Neuronal stem cell (in vitro differentiated cells): ENCODE data around the gene CD86.

Experiments used
- DNase-seq: peaks from one replicate; pipeline ENCODE4 v3.0.0-alpha.2; 2013; ENCODE audit warnings: low spot score
- H2AFZ ChIP-seq: one replicate; pipeline ENCODE4 v1.6.1; 2013; ENCODE audit warnings: mild to moderate bottlenecking, low read length, inconsistent platforms
- H2AK5ac ChIP-seq: 2 replicates; pipeline ENCODE4 v1.6.1; 2013; ENCODE audit warnings: low read depth, mild to moderate bottlenecking, inconsistent platforms, low read length, moderate library complexity, mixed read lengths
- H2BK120ac ChIP-seq: 2 replicates; pipeline ENCODE4 v1.6.1; 2013; ENCODE audit warnings: low read depth, mild to moderate bottlenecking, inconsistent platforms, low read length, moderate library complexity, mixed read lengths
- H2BK12ac ChIP-seq: one replicate; pipeline ENCODE4 v1.6.1; 2013; ENCODE audit warnings: low read length, inconsistent platforms
- H2BK15ac ChIP-seq: 2 replicates; pipeline ENCODE4 v1.6.1; 2013; ENCODE audit warnings: mild to moderate bottlenecking, low read length, inconsistent platforms, mixed read lengths
- H2BK5ac ChIP-seq: one replicate; pipeline ENCODE4 v1.6.1; 2013; ENCODE audit warnings: inconsistent platforms, mild to moderate bottlenecking, low read length, moderate library complexity
- H3K14ac ChIP-seq: one replicate; pipeline ENCODE4 v1.6.1; 2013; ENCODE audit warnings: low read length, inconsistent platforms
- H3K18ac ChIP-seq: 2 replicates; pipeline ENCODE4 v1.6.1; 2013; ENCODE audit warnings: low read length, inconsistent platforms
- H3K23ac ChIP-seq: 2 replicates; pipeline ENCODE4 v1.6.1; 2013; ENCODE audit warnings: low read depth, mild to moderate bottlenecking, mixed read lengths, low read length, inconsistent platforms; ENCODE audit not compliant: poor library complexity
- H3K27ac ChIP-seq: replicated peaks from 3 replicates; pipeline ENCODE4 v1.5.1; 2013; ENCODE audit warnings: low read length, inconsistent platforms
- H3K27me3 ChIP-seq, 3 experiments: 2 replicates each; pipeline ENCODE4 v1.6.1; 2013; ENCODE audit warnings: low read length in 3 of 3, mild to moderate bottlenecking in 2 of 3, inconsistent platforms in 1 of 3, low read depth in 1 of 3, mixed read lengths in 1 of 3, moderate library complexity in 1 of 3; ENCODE audit not compliant: control insufficient read depth in 3 of 3, insufficient read depth in 3 of 3
- H3K36me3 ChIP-seq, 2 donors: replicated peaks in 1 of 2; 2 replicates each; pipeline ENCODE4 v1.6.1; 2013; ENCODE audit warnings: low read length in 2 of 2; ENCODE audit not compliant: control insufficient read depth in 2 of 2, insufficient read depth in 2 of 2
- H3K4ac ChIP-seq: 2 replicates; pipeline ENCODE4 v1.6.1; 2013; ENCODE audit warnings: inconsistent platforms, mild to moderate bottlenecking, low read length, moderate library complexity
- H3K4me1 ChIP-seq, 2 donors: 1 replicate in 1 of 2; 2 replicates in 1 of 2; pipeline ENCODE4 v1.6.1; 2013; ENCODE audit warnings: low read length in 2 of 2, low read depth in 1 of 2; ENCODE audit not compliant: control insufficient read depth in 2 of 2, insufficient read depth in 1 of 2
- H3K4me2 ChIP-seq: one replicate; pipeline ENCODE4 v1.6.1; 2013; ENCODE audit warnings: mild to moderate bottlenecking, low read length, inconsistent platforms; ENCODE audit not compliant: insufficient read depth, poor library complexity, severe bottlenecking
- H3K4me3 ChIP-seq, 2 donors: 2 replicates each; pipeline ENCODE4 v1.5.1; 2013; ENCODE audit warnings: low read length in 2 of 2, mild to moderate bottlenecking in 2 of 2, inconsistent platforms in 1 of 2, moderate library complexity in 1 of 2
- H3K79me1 ChIP-seq: one replicate; pipeline ENCODE4 v1.6.1; 2013; ENCODE audit warnings: low read depth, mild to moderate bottlenecking, inconsistent platforms, low read length, moderate library complexity
- H3K9ac ChIP-seq: one replicate; pipeline ENCODE4 v1.6.1; 2013; ENCODE audit warnings: mild to moderate bottlenecking, low read depth, low read length, inconsistent platforms; ENCODE audit not compliant: poor library complexity
- H3K9me3 ChIP-seq, 2 donors: replicated peaks in 1 of 2; 2 replicates each; pipeline versions ENCODE3 to v1.6.1; 2013; ENCODE audit warnings: low read length in 2 of 2, mild to moderate bottlenecking in 2 of 2, inconsistent platforms in 1 of 2, low read depth in 1 of 2, mixed read lengths in 1 of 2, moderate library complexity in 1 of 2; ENCODE audit not compliant: control insufficient read depth in 2 of 2, insufficient read depth in 1 of 2
- H4K8ac ChIP-seq: one replicate; pipeline ENCODE4 v1.6.1; 2013; ENCODE audit warnings: low read depth, mild to moderate bottlenecking, inconsistent platforms, low read length, moderate library complexity
- H4K91ac ChIP-seq: one replicate; pipeline ENCODE4 v1.6.1; 2013; ENCODE audit warnings: low read length, low read depth, mild to moderate bottlenecking, inconsistent platforms; ENCODE audit not compliant: poor library complexity
- WGBS, 2 donors: extraction: QIAGEN DNeasy Blood & Tissue Kit; methylation state at CpG; one replicate each; pipeline ENCODE4 v1.1.7; 2013; ENCODE audit warnings: missing lambda C conversion rate in 2 of 2, mixed read lengths in 1 of 2; ENCODE audit not compliant: insufficient read length in 2 of 2, insufficient replicate concordance in 1 of 2; ENCODE audit errors: extremely low coverage in 2 of 2; 5-methylcytosine and 5-hydroxymethylcytosine counted together

Gene CD86

GRCh38 chr3:122088531-122088930 is 33.4 kb downstream of the CD86 start:
- no CpG with 5 or more reads among the region's 3 CpGs for WGBS, 2 donors
- no peak overlapping the region for H2BK5ac ChIP-seq
- H3K4me3 ChIP-seq: no peak overlapping the region
- H3K36me3 ChIP-seq: no peaks in the 10 kb centered on the region
- H2BK12ac ChIP-seq: no peak overlapping the region
- no peak overlapping the region for H3K18ac ChIP-seq
- no peak overlapping the region for H3K14ac ChIP-seq
- H3K4me2 ChIP-seq: no peak overlapping the region
- no peaks in the 10 kb centered on the region for H3K27me3 ChIP-seq
- H3K9ac ChIP-seq: no peak overlapping the region
- no peak overlapping the region for H3K23ac ChIP-seq
- H2BK15ac ChIP-seq: no peak overlapping the region
- no peak overlapping the region for H4K91ac ChIP-seq
- no peak overlapping the region for H3K27ac ChIP-seq
- no peaks in the 10 kb centered on the region for H3K79me1 ChIP-seq
- H3K9me3 ChIP-seq: no peaks in the 10 kb centered on the region
- H2AK5ac ChIP-seq: no peak overlapping the region
- no peak overlapping the region for H2AFZ ChIP-seq
- H3K4me1 ChIP-seq: peaks cover 0 to 16% of the 10 kb centered on the region in 2 donors
- no peak overlapping the region for H4K8ac ChIP-seq
- H3K4ac ChIP-seq: no peak overlapping the region
- DNase-seq: no peak
- H2BK120ac ChIP-seq: no peak overlapping the region

DNA sequence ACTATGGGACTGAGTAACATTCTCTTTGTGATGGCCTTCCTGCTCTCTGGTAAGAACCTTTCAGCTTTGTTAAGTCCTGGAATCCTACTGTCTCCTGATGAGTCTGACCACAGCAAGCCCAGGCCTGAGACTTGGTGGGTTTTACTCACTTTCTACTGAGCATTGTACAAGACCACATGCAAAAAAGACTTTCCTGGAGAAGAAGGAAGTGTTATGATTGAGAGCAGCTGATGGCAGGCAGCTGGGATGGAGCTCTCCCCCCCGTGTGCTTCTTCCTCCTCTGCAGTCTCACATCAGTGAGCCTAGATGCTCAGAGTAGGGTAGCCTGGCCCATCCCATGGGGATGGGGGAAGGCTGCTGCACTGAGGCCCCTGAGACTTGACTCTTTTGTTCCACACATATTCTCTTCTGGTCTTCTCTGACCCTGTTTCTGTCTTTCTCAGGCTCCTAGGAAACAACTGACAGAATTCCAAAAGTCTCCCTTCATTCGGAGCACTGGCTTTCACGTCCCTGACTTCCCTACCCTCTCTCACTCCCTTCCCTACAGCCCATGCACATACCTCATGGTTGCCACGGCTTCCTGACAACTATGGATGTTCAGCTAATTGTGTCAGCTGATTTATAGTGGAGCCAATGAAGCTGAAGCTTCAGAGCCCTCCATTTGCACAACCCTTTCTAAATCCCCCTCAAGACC is 36.6 kb downstream of the CD86 start:
- Histone ChIP-seq H3K4ac (no peak overlapping the region), H3K14ac (no peak overlapping the region), H2AFZ (peak overlapping the region; percentile 82), H3K27ac (no peak overlapping the region), H4K91ac (no peak overlapping the region), H3K23ac (no peak overlapping the region), H3K18ac (no peak overlapping the region), H3K4me2 (no peak overlapping the region), H3K9me3 (no peaks in the 10 kb centered on the region), H3K27me3 (no peaks in the 10 kb centered on the region), H3K9ac (no peak overlapping the region), H3K4me3 (no peak overlapping the region), H2AK5ac (no peak overlapping the region), H3K79me1 (no peaks in the 10 kb centered on the region), H3K4me1 (peaks cover 0 to 16% of the 10 kb centered on the region in 2 donors), H4K8ac (no peak overlapping the region), H2BK12ac (no peak overlapping the region), H2BK5ac (no peak overlapping the region), H2BK120ac (no peak overlapping the region), H3K36me3 (no peaks in the 10 kb centered on the region), H2BK15ac (no peak overlapping the region)
- no peak for DNase-seq
- no CpG with 5 or more reads among the region's 4 CpGs for WGBS, 2 donors

- no peak overlapping the region for H3K4me3 ChIP-seq
- no peak overlapping the region for H4K8ac ChIP-seq
- no peak overlapping the region for H3K4ac ChIP-seq
- no peak overlapping the region for H2BK15ac ChIP-seq
- no peak overlapping the region for H3K27ac ChIP-seq
- peak overlapping the region; percentile 44 for H4K91ac ChIP-seq
- no peak for DNase-seq
- H3K36me3 ChIP-seq: no peaks in the 10 kb centered on the region
- peak overlapping the region; percentile 82 for H2AFZ ChIP-seq
- no peak overlapping the region for H3K9ac ChIP-seq
- H2BK120ac ChIP-seq: no peak overlapping the region
- H2AK5ac ChIP-seq: no peak overlapping the region
- no peaks in the 10 kb centered on the region for H3K79me1 ChIP-seq
- WGBS, 2 donors: no CpG with 5 or more reads among the region's 2 CpGs
- no peaks in the 10 kb centered on the region for H3K27me3 ChIP-seq
- no peak overlapping the region for H2BK12ac ChIP-seq
- H3K9me3 ChIP-seq: no peaks in the 10 kb centered on the region
- no peak overlapping the region for H3K18ac ChIP-seq
- no peak overlapping the region for H3K23ac ChIP-seq
- peaks cover 0 to 16% of the 10 kb centered on the region in 2 donors for H3K4me1 ChIP-seq
- no peak overlapping the region for H3K14ac ChIP-seq
- no peak overlapping the region for H3K4me2 ChIP-seq
- H2BK5ac ChIP-seq: no peak overlapping the region
Observed at GRCh38 chr3:122092460-122093165, 37.5 kb downstream of the CD86 start.

GRCh38 chr3:122094125-122094524 is 39.0 kb downstream of the CD86 start:
- Histone ChIP-seq H3K14ac (no peak overlapping the region), H4K91ac (no peak overlapping the region)
- WGBS, 2 donors: no CpG with 5 or more reads among the region's 4 CpGs

More at GRCh38 chr3:122094125-122094524, 39.0 kb downstream of the CD86 start:
- peaks cover 0 to 16% of the 10 kb centered on the region in 2 donors for H3K4me1 ChIP-seq
- H3K79me1 ChIP-seq: no peaks in the 10 kb centered on the region
- H2BK120ac ChIP-seq: no peak overlapping the region
- no peak overlapping the region for H3K4me2 ChIP-seq
- H2BK15ac ChIP-seq: no peak overlapping the region
- no peak overlapping the region for H2BK5ac ChIP-seq
- H3K36me3 ChIP-seq: no peaks in the 10 kb centered on the region
- no peak overlapping the region for H3K23ac ChIP-seq
- H3K27me3 ChIP-seq: no peaks in the 10 kb centered on the region
- H3K27ac ChIP-seq: no peak overlapping the region
- H2AK5ac ChIP-seq: no peak overlapping the region
- no peak overlapping the region for H2AFZ ChIP-seq
- no peak overlapping the region for H3K18ac ChIP-seq
- H3K9ac ChIP-seq: no peak overlapping the region
- no peak overlapping the region for H4K8ac ChIP-seq
- H3K9me3 ChIP-seq: no peaks in the 10 kb centered on the region
- no peak overlapping the region for H3K4me3 ChIP-seq
- DNase-seq: no peak
- H2BK12ac ChIP-seq: no peak overlapping the region
- H3K4ac ChIP-seq: no peak overlapping the region
